Vagina (tissue), 2 donors: Measurements from ENCODE around the gene ADCY5.

Experiments
- CTCF ChIP-seq, 3 experiments: fragments of 450-650 bp in 2 of 3; fragments of 200-600 bp in 1 of 3; sonication (generic) in 1 of 3; IDR thresholded peaks; one replicate each; pipeline ENCODE4 v1.5.1; 2017 to 2019; ENCODE audit warnings: antibody characterized with exemption in 3 of 3, mild to moderate bottlenecking in 2 of 3, moderate library complexity in 2 of 3
- POLR2A ChIP-seq, 2 donors: fragments of 450-650 bp; IDR thresholded peaks; one replicate each; pipeline ENCODE4 v1.6.1; 2017; ENCODE audit warnings: antibody characterized with exemption in 2 of 2, mild to moderate bottlenecking in 2 of 2, moderate library complexity in 2 of 2
- POLR2AphosphoS5 ChIP-seq, 2 donors: sonication (generic); formaldehyde crosslinking; IDR thresholded peaks; one replicate each; pipeline ENCODE4 v1.9.0; 2017; ENCODE audit warnings: antibody characterized with exemption in 2 of 2, mild to moderate bottlenecking in 2 of 2, low read depth in 1 of 2; ENCODE audit not compliant: insufficient read depth in 1 of 2

DNA sequence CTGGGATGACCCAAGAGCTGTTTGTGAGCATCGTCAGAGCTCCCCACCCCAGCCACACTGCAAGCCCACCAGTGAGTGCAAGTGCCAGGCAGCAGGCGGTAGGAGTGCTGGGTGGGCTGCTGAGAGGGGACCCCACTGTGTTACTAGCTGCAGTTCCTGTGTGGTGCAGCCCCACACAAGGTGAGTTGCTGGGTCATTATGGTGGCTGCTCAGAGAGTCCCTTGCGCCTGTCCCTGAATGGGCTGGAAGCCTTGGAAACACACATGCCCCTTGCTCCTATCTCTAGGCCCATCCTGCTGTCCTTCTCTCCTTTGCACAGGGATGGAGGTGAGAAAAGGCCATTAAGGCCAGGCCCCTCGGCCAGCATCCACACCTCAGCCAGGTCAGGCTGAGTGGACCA, 163.4 kb downstream of the ADCY5 start:
- TF ChIP-seq POLR2A (IDR thresholded peaks at IDR 0.05): no peak
- TF ChIP-seq CTCF (IDR thresholded peaks at IDR 0.05): no peak
- TF ChIP-seq POLR2AphosphoS5 (IDR thresholded peaks at IDR 0.05; ENCODE audit: insufficient read depth in 1 of 2, low read depth in 1 of 2): no peak
